Kidney (tissue), 22 donors: ENCODE measurements around the gene CYP2W1. TPM values are rescaled to one million over a fixed set of nuclear protein-coding genes. Genes with fewer than 3 reads are reported as not detected.

Experiments
- DNase-seq, 5 donors: peaks; one replicate each; pipeline ENCODE4 v3.0.0-alpha.2; 2013 to 2020
- FAIRE-seq: peaks from 2 replicates; lab custom pipeline; 2012; peaks lifted over from hg19 to GRCh38; lab: Jason Lieb, UNC
- H3K27ac ChIP-seq, 2 donors: one replicate each; pipeline ENCODE4 v1.7.0; 2013; ENCODE audit warnings: low read depth in 2 of 2, low read length in 2 of 2, inconsistent platforms in 1 of 2
- H3K27me3 ChIP-seq: one replicate; pipeline ENCODE4 v1.7.1; 2013; ENCODE audit warnings: low read length, inconsistent platforms; ENCODE audit not compliant: control insufficient read depth, insufficient read depth
- H3K36me3 ChIP-seq, 3 donors: one replicate each; pipeline versions ENCODE4 v1.7.0 to v1.7.1; 2013; ENCODE audit warnings: low read length in 3 of 3, control low read depth in 1 of 3, inconsistent platforms in 1 of 3; ENCODE audit not compliant: insufficient read depth in 3 of 3, control insufficient read depth in 2 of 3
- H3K4me1 ChIP-seq, 3 donors: one replicate each; pipeline versions ENCODE4 v1.7.0 to v1.7.1; 2013; ENCODE audit warnings: low read length in 3 of 3, inconsistent platforms in 1 of 3, low read depth in 1 of 3; ENCODE audit not compliant: control insufficient read depth in 2 of 3, insufficient read depth in 2 of 3
- H3K4me3 ChIP-seq, 3 donors: one replicate each; pipeline versions ENCODE4 v1.7.0 to v1.8.1; 2013; ENCODE audit warnings: low read length in 3 of 3, control low read depth in 1 of 3, inconsistent platforms in 1 of 3
- H3K9ac ChIP-seq, 3 donors: one replicate each; pipeline versions ENCODE4 v1.7.0 to v1.7.1; 2013; ENCODE audit warnings: low read length in 3 of 3, control low read depth in 1 of 3, inconsistent platforms in 1 of 3
- H3K9me3 ChIP-seq, 3 donors: one replicate each; pipeline versions ENCODE4 v1.7.0 to v1.7.1; 2013; ENCODE audit warnings: low read length in 3 of 3, control low read depth in 1 of 3, inconsistent platforms in 1 of 3; ENCODE audit not compliant: control insufficient read depth in 2 of 3, insufficient read depth in 1 of 3
- CTCF ChIP-seq: IDR thresholded peaks from 3 replicates; pipeline ENCODE4 v1.5.1; 2012; ENCODE audit warnings: mild to moderate bottlenecking, moderate library complexity, borderline replicate concordance; ENCODE audit not compliant: insufficient read depth; ENCODE audit errors: extremely low read depth
- intact Hi-C: fragments of 100-400 bp; cut with DNase I; formaldehyde crosslinking; loops from one replicate; pipeline ENCODE4 v1.11.1; 2022
- long read RNA-seq, 10 donors: library from polyadenylated mRNA in 1 of 10; unstranded in 1 of 10; transcript quantifications; one replicate each; pipeline ENCODE4 v2.0.0 and lab custom pipeline, GENCODE V29; 2021 to 2026
- polyA plus RNA-seq: library from polyadenylated mRNA; stranded (reverse); fragments of 350-450 nt; fragmentation: Illumina TruSeq; extraction: RNeasy Lipid Tissue Mini Kit (QIAGEN cat#74804); gene quantifications from one replicate; pipeline ENCODE4 v1.2.3, GENCODE V29; 2014; ENCODE audit warnings: low read depth, low replicate concordance; ENCODE audit not compliant: insufficient read depth
- total RNA-seq: library from RNA; stranded (reverse); fragmentation: NEBNext Ultra II Directional; extraction: Animal tissue kit (Norgen Biotek cat#: 25700); gene quantifications from one replicate; pipeline ENCODE4 v1.2.1, GENCODE V29; 2021
- donor health status: control.
- donor health status: control.
- donor health status: control.
- donor health status: control.
- donor health status: control.
- donor health status: DM: yes; HTN: yes; CAD: no.
- donor health status: Normal renal cell carcinoma (clear cell type).

The CYP2W1 gene
- total RNA-seq (0.13 TPM), polyA plus RNA-seq (0.17 TPM)
- long read RNA-seq, donor 1, partial matches to known transcripts = 0 of 1 reads
- long read RNA-seq, donor 1, other reads (novel, unspliced or antisense) = 0 of 1 reads
- long read RNA-seq, donor 2 = 0 reads
- long read RNA-seq, donor 3 = 0 reads
- long read RNA-seq, donor 4, partial matches to known transcripts = 0 of 46 reads
- long read RNA-seq, donor 4, other reads (novel, unspliced or antisense) = 45 of 46 reads
- long read RNA-seq, donor 5 = 0 reads
- long read RNA-seq, donor 6, partial matches to known transcripts = 0 of 1 reads
- long read RNA-seq, donor 6, other reads (novel, unspliced or antisense) = 0 of 1 reads
- long read RNA-seq, donor 7 = 0 reads
- long read RNA-seq, donor 8, partial matches to known transcripts = 50 of 68 reads
- long read RNA-seq, donor 8, other reads (novel, unspliced or antisense) = 16 of 68 reads
- long read RNA-seq, donor 9 = 0 reads
- long read RNA-seq, donor 10 = 0 reads

- DNase-seq (peak in 3 of 5 donors; percentile 53 to 68 (median 59)), FAIRE-seq (no peak)
- no peaks in the 10 kb centered on the region for H3K36me3 ChIP-seq
- H3K9me3 ChIP-seq = no peaks in the 10 kb centered on the region
- no peaks in the 10 kb centered on the region for H3K27me3 ChIP-seq
- H3K4me3 ChIP-seq = no peak within 1 kb of the TSS
- no peak for TF ChIP-seq CTCF
- H3K9ac ChIP-seq = no peak within 1 kb of the TSS
- intact Hi-C loops = no loop called here
- peaks cover 0 to 6% (median 3%) of the 10 kb centered on the region in 3 donors for H3K4me1 ChIP-seq
- no peak within 1 kb of the TSS for H3K27ac ChIP-seq
Measured at GRCh38 chr7:983004-983615, at the start of gene CYP2W1. Gene CYP2W1, plus strand, starts transcription at chr7:983181. Its CDS starts 31 bp downstream, at chr7:983212.

GRCh38 chr7:934469-935163 lies 48.4 kb upstream of the CYP2W1 start:
- FAIRE-seq (no peak), DNase-seq (peak in 1 of 5 donors; percentile 69)
- Histone ChIP-seq H3K4me3 (no peak overlapping the region), H3K27ac (no peak overlapping the region), H3K27me3 (no peaks in the 10 kb centered on the region), H3K4me1 (peaks cover 0 to 2% (median 0%) of the 10 kb centered on the region in 3 donors), H3K36me3 (no peaks in the 10 kb centered on the region), H3K9me3 (no peaks in the 10 kb centered on the region), H3K9ac (no peak overlapping the region)
- TF ChIP-seq CTCF = no peak
- intact Hi-C loops = no loop called here

- Histone ChIP-seq H3K27me3 (no peaks in the 10 kb centered on the region), H3K36me3 (no peaks in the 10 kb centered on the region), H3K9ac (no peak overlapping the region), H3K9me3 (no peaks in the 10 kb centered on the region), H3K4me3 (no peak overlapping the region), H3K27ac (no peak overlapping the region), H3K4me1 (peaks cover 0 to 2% (median 0%) of the 10 kb centered on the region in 3 donors)
- TF ChIP-seq CTCF = no peak
- peak in 2 of 5 donors; percentile 50 to 71 for DNase-seq
- intact Hi-C loops = no loop called here
- FAIRE-seq = no peak
Measured at GRCh38 chr7:935164-935873, 47.7 kb upstream of the CYP2W1 start.
